Natural killer cell (primary cell): ENCODE results near the gene GNAO1. TPM values are rescaled to one million over a fixed set of nuclear protein-coding genes. Genes with fewer than 3 reads are reported as not detected.

Experiments
- ATAC-seq, 3 donors: fragments of 150-1000 bp in 2 of 3; fragments of 200-7000 bp in 1 of 3; cut with Tn5 transposase; 1 replicate in 1 of 3; 2 replicates in 2 of 3; pipeline ENCODE4 v1.10.0; 2021; ENCODE audit warnings: mild to moderate bottlenecking in 2 of 3, moderate library complexity in 2 of 3
- DNase-seq, 2 donors: peaks; one replicate each; pipeline versions ENCODE4 v3.0.0 to v3.0.0-alpha.2; 2013 to 2021; ENCODE audit warnings: mixed read lengths in 1 of 2
- H3K27ac ChIP-seq: one replicate; pipeline ENCODE4 v1.5.1; 2013; ENCODE audit warnings: mild to moderate bottlenecking, low read length
- H3K27me3 ChIP-seq: one replicate; pipeline ENCODE4 v1.6.1; 2013; ENCODE audit warnings: low read length; ENCODE audit not compliant: control insufficient read depth, insufficient read depth
- H3K36me3 ChIP-seq: one replicate; pipeline ENCODE4 v1.6.1; 2013; ENCODE audit warnings: low read length; ENCODE audit not compliant: control insufficient read depth, insufficient read depth
- H3K4me1 ChIP-seq: one replicate; pipeline ENCODE4 v1.6.1; 2013; ENCODE audit warnings: low read length; ENCODE audit not compliant: control insufficient read depth, insufficient read depth
- H3K4me3 ChIP-seq: one replicate; pipeline ENCODE4 v1.5.1; 2013; ENCODE audit warnings: low read length
- H3K9me3 ChIP-seq: one replicate; pipeline ENCODE4 v1.6.1; 2013; ENCODE audit warnings: low read length; ENCODE audit not compliant: control insufficient read depth, insufficient read depth
- H3K27ac Mint-ChIP-seq, 2 donors: one replicate each; pipeline ENCODE4 v1.8.0; 2022; ENCODE audit warnings: mild to moderate bottlenecking in 2 of 2, mixed read lengths in 2 of 2, moderate library complexity in 1 of 2
- H3K27me3 Mint-ChIP-seq, 2 donors: one replicate each; pipeline ENCODE4 v1.8.0; 2022; ENCODE audit warnings: low read depth in 2 of 2, mixed read lengths in 2 of 2
- H3K36me3 Mint-ChIP-seq: one replicate; pipeline ENCODE4 v1.8.0; 2022; ENCODE audit warnings: mixed read lengths
- H3K4me1 Mint-ChIP-seq, 2 donors: one replicate each; pipeline ENCODE4 v1.8.0; 2022; ENCODE audit warnings: mixed read lengths in 2 of 2
- H3K4me3 Mint-ChIP-seq: one replicate; pipeline ENCODE4 v1.8.0; 2022; ENCODE audit warnings: mild to moderate bottlenecking, moderate library complexity, mixed read lengths
- H3K9me3 Mint-ChIP-seq, 2 donors: one replicate each; pipeline ENCODE4 v1.8.0; 2022; ENCODE audit warnings: mixed read lengths in 2 of 2
- WGBS: methylation state at CpG from one replicate; pipeline ENCODE4 v1.1.7; 2013; ENCODE audit warnings: missing lambda C conversion rate; ENCODE audit not compliant: insufficient coverage; 5-methylcytosine and 5-hydroxymethylcytosine counted together
- intact Hi-C: fragments of 100-400 bp; cut with micrococcal nuclease; formaldehyde crosslinking; loops from one replicate; pipeline ENCODE4 v1.14.2; 2022
- total RNA-seq, 4 donors: library from RNA; stranded (reverse); fragments of 120-200 nt in 1 of 4; gene quantifications; one replicate each; pipeline versions ENCODE4 v1.2.3 to v1.2.4, GENCODE V29; 2013 to 2022
- TF ChIP-seq, protein P1 (sequence below): fragments of 200-600 bp; IDR thresholded peaks from one replicate; pipeline ENCODE4 v1.8.0; 2022; ENCODE audit warnings: antibody characterized with exemption

Gene GNAO1
- total RNA-seq, 3 donors from 2014 or later (not counting 1 experiment from before 2014, with no cell fraction given): 0.45 to 4.6 (median 1.1) TPM

DNA sequence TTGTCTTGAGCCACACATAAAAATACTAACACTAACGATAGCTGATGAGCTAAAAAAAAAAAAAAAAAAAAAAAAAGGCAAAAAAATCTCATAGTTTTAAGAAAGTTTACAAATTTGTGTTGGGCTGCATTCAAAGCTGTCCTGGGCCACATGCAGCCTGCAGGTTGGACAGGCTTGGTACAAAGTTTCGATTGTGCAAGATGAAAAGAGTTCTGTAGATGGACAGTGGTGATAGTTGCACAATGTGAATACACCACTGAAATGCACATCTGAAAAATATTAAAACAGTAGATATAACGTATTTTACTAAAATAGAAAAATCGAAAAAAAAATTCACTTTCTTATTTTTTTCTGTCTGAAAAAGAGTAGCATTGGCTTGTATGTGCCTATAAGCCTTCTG is 191.2 kb downstream of the GNAO1 start:
- ATAC-seq (no peak), DNase-seq (no peak)
- Mint-ChIP-seq H3K4me3 (no peak overlapping the region), H3K27me3 (no peaks in the 10 kb centered on the region), H3K36me3 (peaks cover 39% of the 10 kb centered on the region), H3K27ac (no peak overlapping the region), H3K4me1 (peaks cover 5 to 6% of the 10 kb centered on the region in 2 donors), H3K9me3 (peaks cover 0 to 3% of the 10 kb centered on the region in 2 donors)
- H3K27ac ChIP-seq: no peak overlapping the region
- H3K9me3 ChIP-seq: peaks cover 16% of the 10 kb centered on the region
- peaks cover 37% of the 10 kb centered on the region for H3K36me3 ChIP-seq
- H3K27me3 ChIP-seq: no peaks in the 10 kb centered on the region
- TF ChIP-seq, protein P1, sequence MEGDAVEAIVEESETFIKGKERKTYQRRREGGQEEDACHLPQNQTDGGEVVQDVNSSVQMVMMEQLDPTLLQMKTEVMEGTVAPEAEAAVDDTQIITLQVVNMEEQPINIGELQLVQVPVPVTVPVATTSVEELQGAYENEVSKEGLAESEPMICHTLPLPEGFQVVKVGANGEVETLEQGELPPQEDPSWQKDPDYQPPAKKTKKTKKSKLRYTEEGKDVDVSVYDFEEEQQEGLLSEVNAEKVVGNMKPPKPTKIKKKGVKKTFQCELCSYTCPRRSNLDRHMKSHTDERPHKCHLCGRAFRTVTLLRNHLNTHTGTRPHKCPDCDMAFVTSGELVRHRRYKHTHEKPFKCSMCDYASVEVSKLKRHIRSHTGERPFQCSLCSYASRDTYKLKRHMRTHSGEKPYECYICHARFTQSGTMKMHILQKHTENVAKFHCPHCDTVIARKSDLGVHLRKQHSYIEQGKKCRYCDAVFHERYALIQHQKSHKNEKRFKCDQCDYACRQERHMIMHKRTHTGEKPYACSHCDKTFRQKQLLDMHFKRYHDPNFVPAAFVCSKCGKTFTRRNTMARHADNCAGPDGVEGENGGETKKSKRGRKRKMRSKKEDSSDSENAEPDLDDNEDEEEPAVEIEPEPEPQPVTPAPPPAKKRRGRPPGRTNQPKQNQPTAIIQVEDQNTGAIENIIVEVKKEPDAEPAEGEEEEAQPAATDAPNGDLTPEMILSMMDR: no peak
- no peaks in the 10 kb centered on the region for H3K4me1 ChIP-seq
- 93% methylated on average over 1 of the region's 4 CpGs for WGBS
- intact Hi-C loops: no loop called here
- no peak overlapping the region for H3K4me3 ChIP-seq

DNA sequence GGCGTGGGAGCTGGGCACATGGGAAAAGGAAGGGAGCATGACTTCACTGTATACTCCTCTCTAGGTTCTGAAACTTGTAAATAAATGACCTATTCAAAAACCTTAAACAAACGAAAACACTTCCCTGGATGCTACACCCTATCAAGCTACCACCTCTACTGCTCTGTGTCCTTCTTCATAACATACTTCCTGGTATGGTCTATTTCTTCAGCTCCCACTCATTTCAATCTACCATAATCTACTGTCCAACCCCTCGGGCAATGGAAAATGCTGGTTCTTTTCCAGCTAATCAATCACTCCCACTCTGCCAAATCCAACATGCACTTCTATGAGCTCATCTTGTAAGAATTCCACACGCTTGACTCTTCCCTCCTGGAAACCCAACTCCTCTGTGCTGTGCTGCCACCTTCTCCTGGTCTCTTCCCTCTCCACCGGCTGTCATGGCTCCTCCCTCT is 191.6 kb downstream of the GNAO1 start:
- H3K9me3 ChIP-seq: peaks cover 16% of the 10 kb centered on the region
- Mint-ChIP-seq H3K4me3 (no peak overlapping the region), H3K4me1 (peaks cover 5 to 6% of the 10 kb centered on the region in 2 donors), H3K27ac (no peak overlapping the region), H3K27me3 (no peaks in the 10 kb centered on the region), H3K36me3 (peaks cover 39% of the 10 kb centered on the region), H3K9me3 (peaks cover 0 to 3% of the 10 kb centered on the region in 2 donors)
- DNase-seq (no peak), ATAC-seq (no peak)
- no peak overlapping the region for H3K4me3 ChIP-seq
- no peaks in the 10 kb centered on the region for H3K4me1 ChIP-seq
- WGBS: 96% methylated on average over 5 of the region's 5 CpGs
- intact Hi-C loops: no loop called here
- H3K36me3 ChIP-seq: peaks cover 42% of the 10 kb centered on the region
- no peak overlapping the region for H3K27ac ChIP-seq
- no peaks in the 10 kb centered on the region for H3K27me3 ChIP-seq
- TF ChIP-seq, protein P1: no peak

DNA sequence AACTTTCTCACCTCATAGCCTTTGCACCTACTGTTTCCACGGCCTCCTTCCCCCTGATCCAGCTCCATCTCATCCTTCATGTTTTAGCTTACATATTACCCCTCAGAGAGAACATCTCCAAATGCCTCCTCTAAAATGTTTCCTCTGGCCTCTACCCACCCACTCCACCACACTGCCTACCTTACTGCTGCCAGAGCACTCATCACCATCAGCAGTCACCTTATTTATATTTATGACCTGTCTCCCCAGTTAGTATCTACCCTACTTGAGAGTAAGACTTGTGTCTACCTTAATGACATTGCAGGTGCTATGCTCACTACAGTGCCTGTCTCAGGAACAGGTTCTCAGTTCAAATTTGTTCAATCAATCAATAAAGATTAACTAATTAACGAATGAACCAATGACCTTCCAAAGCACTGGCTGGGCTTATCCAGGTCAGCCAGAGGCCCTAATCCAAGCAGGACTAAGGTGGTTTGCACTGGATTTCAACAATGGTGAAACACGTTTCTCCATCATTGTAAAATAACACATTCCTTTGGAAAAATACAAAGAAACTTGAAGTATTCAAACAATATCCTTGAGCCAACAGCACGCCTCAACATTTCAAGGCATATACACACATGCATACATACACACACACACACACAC is 192.9 kb downstream of the GNAO1 start:
- DNase-seq: no peak
- Mint-ChIP-seq H3K36me3 (peaks cover 41% of the 10 kb centered on the region), H3K27me3 (no peaks in the 10 kb centered on the region), H3K4me3 (no peak overlapping the region), H3K27ac (no peak overlapping the region), H3K4me1 (peaks cover under 1 to 6% of the 10 kb centered on the region in 2 donors), H3K9me3 (peaks cover 0 to 3% of the 10 kb centered on the region in 2 donors)
- Histone ChIP-seq H3K4me3 (no peak overlapping the region), H3K27me3 (no peaks in the 10 kb centered on the region), H3K27ac (no peak overlapping the region), H3K36me3 (peaks cover 52% of the 10 kb centered on the region), H3K4me1 (no peaks in the 10 kb centered on the region), H3K9me3 (peaks cover 16% of the 10 kb centered on the region)
- TF ChIP-seq, protein P1: no peak
- intact Hi-C loops: no loop called here
- ATAC-seq: no peak
- 96% methylated on average over 3 of the region's 4 CpGs for WGBS

DNA sequence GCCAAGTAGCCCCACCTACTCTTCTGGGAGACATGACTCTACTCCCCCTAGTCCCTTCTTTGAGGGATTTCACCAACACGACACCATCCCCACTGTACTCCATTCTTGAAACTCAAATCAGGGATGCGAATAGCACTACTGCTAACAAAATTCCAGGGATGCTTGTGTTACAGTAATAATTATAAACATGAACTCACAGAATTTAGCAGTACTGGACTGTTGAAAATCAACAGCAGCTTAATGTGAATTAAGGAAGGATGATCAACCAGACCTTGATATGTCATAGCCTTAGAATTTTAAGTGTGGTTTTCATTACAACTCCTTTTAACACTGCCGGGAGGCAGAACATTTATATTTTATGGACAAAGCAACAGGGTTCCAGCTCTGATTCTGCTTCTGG is 196.1 kb downstream of the GNAO1 start:
- no peaks in the 10 kb centered on the region for H3K9me3 ChIP-seq
- no peak overlapping the region for H3K4me3 Mint-ChIP-seq
- DNase-seq: no peak
- peaks cover 60% of the 10 kb centered on the region for H3K36me3 ChIP-seq
- H3K27me3 ChIP-seq: no peaks in the 10 kb centered on the region
- intact Hi-C loops: no loop called here
- H3K4me3 ChIP-seq: no peak overlapping the region
- peaks cover 30% of the 10 kb centered on the region for H3K36me3 Mint-ChIP-seq
- H3K4me1 Mint-ChIP-seq: peaks cover 0 to 13% of the 10 kb centered on the region in 2 donors
- no peaks in the 10 kb centered on the region for H3K27me3 Mint-ChIP-seq
- no peak overlapping the region for H3K27ac ChIP-seq
- TF ChIP-seq, protein P1: no peak
- no peak overlapping the region for H3K27ac Mint-ChIP-seq
- no peaks in the 10 kb centered on the region for H3K4me1 ChIP-seq
- H3K9me3 Mint-ChIP-seq: no peaks in the 10 kb centered on the region
- no peak for ATAC-seq
- 100% methylated on average over 3 of the region's 3 CpGs for WGBS
